Thyroid gland (tissue), 4 donors: Measurements from ENCODE around the gene MRAS. TPM values are rescaled to one million over a fixed set of nuclear protein-coding genes. Genes with fewer than 3 reads are reported as not detected.

Experiments
- DNase-seq, 2 donors: peaks; one replicate each; pipeline ENCODE4 v3.0.0-alpha.2; 2019
- H3K27ac ChIP-seq, 3 donors: fragments of 200-600 bp; sonication (generic); 1 replicate in 2 of 3; 2 replicates in 1 of 3; pipeline ENCODE4 v1.5.1; 2016 to 2019; ENCODE audit warnings: mild to moderate bottlenecking in 1 of 3, moderate library complexity in 1 of 3
- H3K27me3 ChIP-seq: fragments of 200-600 bp; sonication (generic); one replicate; pipeline ENCODE4 v1.5.1; 2019
- H3K36me3 ChIP-seq, 2 donors: fragments of 200-600 bp; sonication (generic); one replicate each; pipeline ENCODE4 v1.5.1; 2016 to 2019
- H3K4me1 ChIP-seq, 2 donors: fragments of 200-600 bp; sonication (generic); one replicate each; pipeline ENCODE4 v1.5.1; 2017 to 2019
- H3K4me3 ChIP-seq, 3 donors: fragments of 200-600 bp; sonication (generic); replicated peaks in 1 of 3; 1 replicate in 2 of 3; 2 replicates in 1 of 3; pipeline ENCODE4 v1.5.1; 2016; ENCODE audit warnings: mild to moderate bottlenecking in 1 of 3
- H3K9me3 ChIP-seq: fragments of 200-600 bp; sonication (generic); one replicate; pipeline ENCODE4 v1.5.1; 2017
- CTCF ChIP-seq, 6 experiments: fragments of 200-600 bp in 3 of 6; fragments of 450-650 bp in 3 of 6; sonication (generic) in 3 of 6; IDR thresholded peaks; one replicate each; pipeline ENCODE4 v1.5.1; 2016 to 2019; ENCODE audit warnings: antibody characterized with exemption in 6 of 6, mild to moderate bottlenecking in 2 of 6, inconsistent platforms in 1 of 6, moderate library complexity in 1 of 6
- POLR2A ChIP-seq, 2 donors: fragments of 450-650 bp; IDR thresholded peaks; one replicate each; pipeline ENCODE4 v1.6.1; 2017; ENCODE audit warnings: antibody characterized with exemption in 2 of 2, mild to moderate bottlenecking in 2 of 2, moderate library complexity in 1 of 2
- WGBS, 2 donors: methylation state at CpG; one replicate each; pipeline ENCODE4 v1.1.5; 2017; 5-methylcytosine and 5-hydroxymethylcytosine counted together
- intact Hi-C: fragments of 100-400 bp; cut with DNase I; formaldehyde crosslinking; loops from one replicate; pipeline ENCODE4 v1.15.1; 2023
- total RNA-seq, 4 donors: library from RNA; depleted of rRNA; stranded (reverse); fragments of >200 nt; gene quantifications; one replicate each; pipeline ENCODE4 v1.2.3, GENCODE V29; 2016

Gene MRAS
- total RNA-seq, 4 donors from 2014 or later, result 55.8 to 92.4 (median 69.6) TPM

GRCh38 chr3:138443521-138444503 lies 95.4 kb downstream of the MRAS start:
- H3K36me3 ChIP-seq, result no peaks in the 10 kb centered on the region
- H3K4me1 ChIP-seq, result peaks cover 19 to 36% of the 10 kb centered on the region in 2 donors
- H3K4me3 ChIP-seq, result no peak overlapping the region
- TF ChIP-seq CTCF (IDR thresholded peaks at IDR 0.05), result no peak
- intact Hi-C loops, result no loop called here
- H3K27me3 ChIP-seq, result no peaks in the 10 kb centered on the region
- DNase-seq, result no peak
- H3K9me3 ChIP-seq, result no peaks in the 10 kb centered on the region
- peak overlapping the region in 1 of 3 donors; percentile 15 for H3K27ac ChIP-seq
- WGBS, 2 donors, result 74 to 84% methylated on average over 14 of the region's 14 CpGs

- Histone ChIP-seq H3K36me3 (no peaks in the 10 kb centered on the region), H3K9me3 (no peaks in the 10 kb centered on the region), H3K4me3 (no peak overlapping the region), H3K27me3 (no peaks in the 10 kb centered on the region), H3K4me1 (peaks cover 14 to 30% of the 10 kb centered on the region in 2 donors), H3K27ac (no peak overlapping the region)
- TF ChIP-seq CTCF (IDR thresholded peaks at IDR 0.05) (no peak), POLR2A (IDR thresholded peaks at IDR 0.05) (no peak)
- WGBS, 2 donors, result 85 to 92% methylated on average over 7 of the region's 7 CpGs
- intact Hi-C loops, result no loop called here
- DNase-seq, result no peak
Measured at GRCh38 chr3:138445236-138445635, 96.9 kb downstream of the MRAS start.

- H3K27ac ChIP-seq, result no peak overlapping the region
- TF ChIP-seq POLR2A (IDR thresholded peaks at IDR 0.05) (no peak), CTCF (IDR thresholded peaks at IDR 0.05) (no peak)
- 84 to 91% methylated on average over 4 of the region's 4 CpGs for WGBS, 2 donors
- no peak overlapping the region for H3K4me3 ChIP-seq
- no peaks in the 10 kb centered on the region for H3K36me3 ChIP-seq
- no peaks in the 10 kb centered on the region for H3K9me3 ChIP-seq
- intact Hi-C loops, result no loop called here
- peaks cover 11 to 26% of the 10 kb centered on the region in 2 donors for H3K4me1 ChIP-seq
- H3K27me3 ChIP-seq, result no peaks in the 10 kb centered on the region
- no peak for DNase-seq
Measured at GRCh38 chr3:138445654-138446053, 97.3 kb downstream of the MRAS start.

- Histone ChIP-seq H3K4me3 (no peak overlapping the region), H3K27me3 (no peaks in the 10 kb centered on the region), H3K27ac (no peak overlapping the region), H3K4me1 (no peaks in the 10 kb centered on the region), H3K9me3 (no peaks in the 10 kb centered on the region), H3K36me3 (no peaks in the 10 kb centered on the region)
- no peak for TF ChIP-seq POLR2A (IDR thresholded peaks at IDR 0.05)
- WGBS, 2 donors, result 82 to 85% methylated on average over 3 of the region's 3 CpGs
- DNase-seq, result no peak
- intact Hi-C loops, result no loop called here
Measured at GRCh38 chr3:138448631-138449030, 100.3 kb downstream of the MRAS start.

GRCh38 chr3:138449490-138449889 lies 101.1 kb downstream of the MRAS start:
- Histone ChIP-seq H3K36me3 (no peaks in the 10 kb centered on the region), H3K27me3 (no peaks in the 10 kb centered on the region), H3K4me1 (no peaks in the 10 kb centered on the region), H3K9me3 (no peaks in the 10 kb centered on the region), H3K4me3 (no peak overlapping the region), H3K27ac (no peak overlapping the region)
- 83 to 92% methylated on average over 3 of the region's 3 CpGs for WGBS, 2 donors
- TF ChIP-seq POLR2A (IDR thresholded peaks at IDR 0.05), result no peak
- no peak for TF ChIP-seq CTCF (IDR thresholded peaks at IDR 0.05)
- intact Hi-C loops, result no loop called here
- DNase-seq, result no peak
